DMS79 treated with DMSO at 0.1 percent for 48 hours (cell line): ENCODE data around the gene MTLN.
"Not testable (repeated sequence)": the region's sequence is repeated elsewhere in the genome, so short reads cannot be mapped to it uniquely, and the experiment has no call there.

Source experiments
- DNase-seq: peaks from one replicate; lab custom pipeline; 2025; lab: John Stamatoyannopoulos, UW

MTLN gene, protein sequence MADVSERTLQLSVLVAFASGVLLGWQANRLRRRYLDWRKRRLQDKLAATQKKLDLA

DNA sequence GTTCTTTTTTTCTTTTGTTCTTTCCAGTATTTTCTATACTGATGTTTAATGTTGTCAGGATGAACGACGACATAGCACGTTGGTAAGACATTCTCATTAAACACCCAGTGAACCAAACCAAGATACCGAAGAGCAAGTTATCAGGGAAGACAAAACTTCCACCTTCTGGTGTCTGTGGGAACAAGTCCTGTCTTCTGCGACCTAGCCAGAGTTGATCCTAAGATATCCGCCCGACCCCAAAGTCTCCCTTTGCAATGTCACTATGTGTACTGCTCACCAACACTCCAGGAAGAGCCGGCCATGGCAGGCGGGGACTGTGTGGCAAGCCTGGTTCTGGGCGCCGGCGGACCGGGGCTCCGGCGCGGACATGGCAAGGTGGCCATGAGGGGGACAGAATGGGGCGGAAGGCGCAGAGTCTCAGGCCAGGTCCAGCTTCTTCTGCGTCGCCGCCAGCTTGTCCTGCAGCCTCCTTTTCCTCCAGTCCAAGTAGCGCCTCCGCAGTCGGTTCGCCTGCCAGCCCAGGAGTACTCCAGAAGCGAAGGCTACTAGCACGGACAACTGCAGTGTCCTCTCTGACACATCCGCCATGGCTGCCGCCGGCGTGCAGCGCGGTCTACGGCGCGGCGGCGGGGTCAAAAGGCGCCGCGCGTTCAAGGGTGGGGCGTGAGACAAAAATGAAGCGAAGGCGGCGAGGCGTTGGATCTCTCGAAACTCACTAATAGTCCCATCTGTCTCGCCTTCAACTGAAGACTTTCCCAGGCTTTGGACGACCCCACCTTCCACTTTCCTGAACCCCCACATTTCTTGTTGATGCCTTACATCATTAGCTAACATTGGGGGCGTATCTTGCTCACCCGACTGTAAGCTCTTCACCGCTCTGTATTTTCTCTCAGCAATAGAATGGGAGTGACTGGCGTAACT is at the start of gene MTLN:
Gene MTLN, minus strand, starts transcription at position 610 of the 921 bp plus-strand sequence. Its CDS starts 22 bp downstream, at position 588.
- peak; percentile 75 for DNase-seq

DNA sequence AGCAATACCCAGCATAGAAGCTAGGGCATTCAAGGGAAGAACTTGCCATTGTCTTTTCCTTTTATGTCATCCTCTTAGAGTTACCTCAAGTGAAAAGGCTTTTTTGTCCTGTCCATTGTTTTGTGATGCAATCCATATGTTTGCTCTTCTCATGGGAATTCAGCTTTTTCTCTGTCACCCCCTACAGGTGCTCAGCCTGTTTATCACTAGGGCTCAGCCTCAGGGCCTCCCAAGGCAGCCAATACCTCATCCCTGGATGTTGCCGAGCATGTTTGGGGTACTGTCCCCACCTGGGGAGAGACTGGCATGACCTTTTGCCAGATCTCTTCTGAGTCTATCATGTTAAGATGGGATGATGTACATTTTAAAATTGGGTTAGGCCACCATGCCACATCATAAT is 49.6 kb upstream of the MTLN start:
- not testable (repeated sequence) for DNase-seq

DNA sequence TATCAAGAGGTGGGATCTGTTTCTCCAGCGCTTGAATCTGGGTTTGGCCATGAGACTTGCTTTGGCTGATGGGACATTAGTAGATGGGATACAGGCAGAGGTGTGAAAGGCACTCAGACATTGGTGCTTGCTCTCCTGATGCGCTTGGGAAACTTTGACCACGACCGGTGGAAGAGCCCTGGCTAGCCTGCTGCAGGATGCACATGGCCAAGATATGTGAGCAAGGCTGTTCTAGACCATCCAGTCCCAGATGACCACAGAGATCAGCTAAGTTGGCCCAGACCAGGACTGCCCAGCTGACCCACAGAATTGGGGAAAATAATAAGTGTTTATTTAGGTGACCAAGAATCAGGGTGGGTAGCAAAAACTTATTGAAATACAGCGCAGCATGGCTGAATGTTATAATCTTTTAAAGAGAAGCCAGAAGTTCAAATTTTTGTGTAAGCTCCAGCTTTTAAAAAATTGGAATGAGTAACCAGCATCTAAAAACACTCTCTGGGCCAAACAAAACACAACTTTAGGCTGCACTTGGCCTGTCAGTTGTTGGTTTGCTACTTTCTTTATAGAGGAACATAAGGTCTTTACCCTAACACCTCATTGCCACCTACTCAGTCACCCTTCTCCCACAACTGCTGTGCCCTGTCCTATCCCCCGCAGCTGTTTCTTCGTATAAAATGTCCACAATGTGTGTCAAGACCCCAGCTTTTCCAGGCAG is 35.9 kb upstream of the MTLN start:
- not testable (repeated sequence) for DNase-seq

DNA sequence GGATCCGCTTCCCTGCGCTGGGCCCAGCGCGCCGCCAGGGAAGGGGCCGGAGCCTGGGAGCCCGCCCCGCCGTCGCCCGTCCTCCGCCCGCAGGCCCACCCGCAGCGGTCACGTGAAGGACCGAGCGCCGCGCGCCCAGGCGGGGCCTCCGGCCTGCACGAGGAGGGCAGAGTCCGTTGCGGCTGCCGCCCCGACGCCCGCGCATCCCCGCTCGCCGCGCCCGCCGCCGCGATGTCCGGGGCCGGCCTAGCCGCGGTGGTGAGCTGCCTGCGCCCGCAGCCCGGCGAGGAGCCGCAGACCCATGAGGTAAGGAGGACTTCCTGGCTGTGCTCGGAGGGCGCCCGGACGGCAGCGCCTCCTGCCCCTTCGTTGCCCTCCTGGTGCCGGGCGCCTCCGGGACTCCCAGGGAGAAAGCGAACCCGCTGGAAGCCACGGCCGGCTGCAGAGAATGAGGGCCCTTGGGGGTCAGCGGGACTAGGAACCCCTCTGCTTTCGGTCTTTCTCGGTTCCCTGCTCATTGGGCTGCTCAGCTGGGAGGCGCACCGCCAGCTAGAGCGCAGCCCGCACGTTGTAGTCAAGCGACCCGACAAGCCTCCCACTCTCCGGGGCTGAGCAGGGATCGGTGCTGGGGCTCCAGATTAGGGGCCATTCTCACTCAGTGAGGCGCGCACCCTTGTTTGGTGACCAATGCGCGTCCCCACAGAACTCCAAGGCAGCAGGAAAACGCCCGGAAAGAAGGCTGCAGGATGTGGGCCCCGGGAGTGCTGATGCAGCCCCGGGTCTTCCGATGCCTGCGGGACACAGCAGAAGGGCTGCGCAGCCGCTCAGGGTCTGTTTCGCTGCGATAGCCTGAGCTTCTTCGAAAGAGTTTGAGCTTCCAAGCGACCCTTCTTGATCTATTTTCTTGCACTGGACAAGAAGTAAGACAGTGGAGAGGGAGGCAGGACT is 33.4 kb upstream of the MTLN start:
- not testable (repeated sequence) for DNase-seq

DNA sequence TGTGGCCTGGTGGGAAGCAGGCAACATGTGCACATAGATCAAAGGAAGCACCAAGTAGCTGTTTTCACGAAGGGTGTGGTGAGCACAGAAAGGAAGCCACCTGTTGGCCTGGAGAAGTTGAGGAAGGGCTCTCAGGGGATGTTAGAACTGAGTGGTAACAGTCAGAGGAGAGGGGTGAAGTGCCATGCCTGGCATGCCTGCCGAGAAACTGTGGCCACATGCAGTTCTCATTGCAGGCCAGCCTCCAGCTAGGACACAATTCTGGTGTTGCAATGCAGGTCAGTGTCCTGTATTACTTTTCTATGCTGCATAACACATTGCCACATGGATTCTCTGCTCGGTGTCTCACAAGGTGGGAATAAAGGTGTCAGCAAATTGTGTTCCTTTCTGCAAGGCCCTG is 30.9 kb upstream of the MTLN start:
- DNase-seq, result not testable (repeated sequence)

DNA sequence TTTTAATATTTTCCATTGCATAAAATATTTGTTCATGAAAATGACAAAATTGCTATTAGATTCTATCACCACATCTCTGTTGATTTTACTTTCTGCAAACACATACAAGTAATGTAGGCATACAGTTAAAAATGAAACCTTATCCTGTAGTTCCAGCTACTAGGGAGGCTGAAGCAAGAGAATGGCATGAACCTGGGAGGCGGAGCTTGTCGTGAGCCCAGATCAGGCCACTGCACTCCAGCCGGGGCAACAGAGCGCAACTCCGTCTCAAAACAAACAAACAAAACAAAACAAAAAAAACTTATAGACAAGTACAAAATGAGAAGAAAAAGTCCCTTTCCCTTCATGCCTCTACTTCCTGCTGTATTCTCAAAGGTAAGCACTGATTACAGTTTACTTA is 22.2 kb upstream of the MTLN start:
- DNase-seq, result not testable (repeated sequence)

DNA sequence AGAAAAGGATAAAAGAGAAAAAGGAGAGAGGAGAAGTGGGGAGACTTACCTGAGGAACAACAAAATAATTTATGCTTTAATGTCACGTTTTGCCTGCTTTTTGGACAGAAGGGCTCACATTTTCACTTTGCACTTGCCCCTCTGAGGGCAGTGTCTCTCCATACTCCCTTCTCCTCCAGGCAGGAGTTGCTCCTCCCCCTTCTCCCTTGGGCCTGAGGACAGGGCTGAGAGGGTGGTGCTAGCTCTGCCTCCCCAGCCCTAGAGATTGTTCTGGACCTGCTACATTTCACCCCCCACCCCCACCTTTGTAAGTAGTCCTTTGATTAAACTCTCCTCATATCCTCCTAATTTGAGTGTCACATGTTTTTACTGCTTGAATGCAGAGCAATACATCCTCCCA is 17.5 kb upstream of the MTLN start:
- not testable (repeated sequence) for DNase-seq

DNA sequence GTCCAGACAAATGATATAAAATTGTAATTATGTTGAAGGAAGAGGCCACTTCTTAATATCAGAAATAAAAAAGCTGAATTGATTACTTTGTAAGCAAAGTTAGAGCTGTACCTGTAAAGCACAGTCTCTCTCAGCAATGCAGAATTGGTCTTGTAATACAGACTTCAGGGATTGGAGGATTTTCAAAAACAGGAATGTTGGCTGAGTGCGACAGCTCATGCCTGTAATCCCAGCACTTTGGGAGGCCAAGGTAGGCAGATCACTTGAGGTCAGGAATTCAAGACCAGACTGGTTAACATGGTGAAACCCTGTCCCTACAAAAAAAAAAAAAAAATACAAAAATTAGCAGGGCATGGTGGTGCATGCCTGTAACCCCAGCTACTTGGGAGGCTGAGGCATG is 10.3 kb upstream of the MTLN start:
- DNase-seq, result not testable (repeated sequence)

DNA sequence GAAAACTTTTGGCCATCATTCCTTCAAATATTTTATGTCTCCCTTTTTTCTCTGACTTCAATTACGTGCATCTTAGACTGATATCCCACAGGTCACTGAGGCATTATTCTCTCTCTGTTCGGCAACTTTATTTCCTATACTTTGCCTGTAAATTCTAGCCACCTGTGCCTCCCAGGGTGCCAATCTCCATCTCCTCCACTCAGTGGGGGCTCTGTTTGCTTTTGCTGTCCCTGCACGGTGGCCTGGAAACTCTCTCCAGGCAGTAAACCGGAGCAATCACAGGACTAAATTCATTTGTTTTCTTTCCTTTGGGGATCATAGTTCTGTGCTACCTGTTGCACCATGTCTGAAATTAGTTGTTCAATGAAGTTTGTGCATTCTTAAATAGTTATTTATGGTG is 9.6 kb upstream of the MTLN start:
- DNase-seq, result no peak

DNA sequence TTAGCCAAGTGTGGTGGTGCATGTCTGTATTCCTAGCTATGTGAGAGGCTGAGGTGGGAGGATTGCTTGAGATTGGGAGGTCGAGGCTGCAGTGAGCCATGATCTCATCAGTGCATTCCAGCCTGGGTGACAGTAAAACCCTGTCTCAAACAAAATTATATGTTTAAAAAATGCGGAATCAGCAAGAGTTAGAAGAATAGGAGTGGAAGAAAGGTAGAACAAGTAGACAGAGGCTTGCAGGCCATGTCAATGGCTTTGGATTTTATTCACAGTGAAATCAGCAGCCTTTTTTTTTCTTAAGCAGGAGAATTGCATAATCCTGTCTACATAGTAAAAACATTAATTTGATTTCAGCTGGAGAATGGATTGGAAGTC is 7.8 kb upstream of the MTLN start:
- DNase-seq, result no peak

DNA sequence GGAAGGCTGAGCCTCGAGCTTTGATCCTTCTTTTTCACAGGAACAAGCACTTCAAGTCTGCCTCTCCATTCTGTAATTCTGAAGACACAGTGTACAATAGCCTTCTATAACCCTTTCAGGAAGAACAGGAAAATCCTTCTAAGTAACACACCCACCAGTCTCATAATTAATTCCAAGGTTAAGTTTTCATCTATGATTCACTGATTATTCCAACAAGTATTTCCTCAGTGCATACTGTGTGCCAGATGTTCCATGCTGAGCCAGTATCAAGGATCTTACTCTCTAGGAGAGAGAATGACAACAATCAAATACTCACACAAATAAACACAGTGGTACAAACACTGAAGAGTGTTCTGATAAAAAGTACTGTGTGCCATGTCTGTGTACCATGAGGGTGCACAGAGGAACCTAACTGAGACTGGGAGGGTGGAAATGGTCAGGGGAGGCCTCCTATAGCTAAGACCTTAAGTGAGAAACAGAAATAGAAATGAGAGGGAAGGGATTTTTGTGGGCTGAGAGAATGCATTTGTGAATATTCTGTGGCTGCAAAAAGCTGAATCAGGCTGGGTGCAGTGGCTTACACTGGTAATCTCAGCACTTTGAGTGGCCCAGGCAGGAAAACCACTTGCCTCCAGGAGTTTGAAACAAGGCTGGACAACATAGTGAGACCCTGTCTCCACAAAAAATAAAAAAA is 7.3 kb upstream of the MTLN start:
- DNase-seq, result no peak

DNA sequence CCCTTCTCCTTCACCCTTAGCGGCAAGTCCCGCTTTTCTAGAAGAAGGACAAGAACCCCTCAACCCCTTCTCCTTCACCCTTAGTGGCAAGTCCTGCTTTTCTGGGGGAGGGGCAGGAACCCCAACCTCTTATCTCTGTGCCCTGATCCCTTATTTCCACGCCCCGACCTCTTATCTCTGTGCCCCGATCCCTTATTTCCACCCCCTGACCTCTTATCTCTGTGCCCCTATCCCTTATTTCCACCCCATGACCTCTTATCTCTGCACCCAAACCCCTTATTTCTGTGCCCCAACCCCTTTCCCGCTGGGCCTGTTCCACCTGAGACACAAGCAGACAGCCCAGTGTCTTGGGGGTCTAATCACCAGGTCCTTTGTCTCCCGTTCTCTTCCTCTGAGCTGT is 6.5 kb upstream of the MTLN start:
- DNase-seq, result not testable (repeated sequence)

DNA sequence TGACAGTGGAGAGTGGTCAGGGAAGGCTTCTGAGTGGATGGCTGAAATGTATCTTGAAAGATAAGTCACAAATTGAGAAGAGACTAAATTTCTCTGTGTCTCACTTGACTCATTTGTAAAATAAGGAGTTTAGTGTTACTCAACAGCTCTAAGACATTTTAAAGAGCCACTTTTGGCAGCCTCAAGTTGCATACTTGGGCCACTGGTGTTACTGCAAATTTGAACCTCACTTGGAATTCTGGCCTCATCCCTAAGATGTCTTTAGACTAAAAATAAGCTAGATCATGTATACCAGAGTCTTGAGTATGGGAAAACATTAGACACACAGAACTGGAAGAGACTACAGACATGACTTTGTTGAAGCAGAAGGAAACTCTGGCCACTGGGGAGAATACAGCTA is 4.5 kb upstream of the MTLN start:
- DNase-seq, result no peak

DNA sequence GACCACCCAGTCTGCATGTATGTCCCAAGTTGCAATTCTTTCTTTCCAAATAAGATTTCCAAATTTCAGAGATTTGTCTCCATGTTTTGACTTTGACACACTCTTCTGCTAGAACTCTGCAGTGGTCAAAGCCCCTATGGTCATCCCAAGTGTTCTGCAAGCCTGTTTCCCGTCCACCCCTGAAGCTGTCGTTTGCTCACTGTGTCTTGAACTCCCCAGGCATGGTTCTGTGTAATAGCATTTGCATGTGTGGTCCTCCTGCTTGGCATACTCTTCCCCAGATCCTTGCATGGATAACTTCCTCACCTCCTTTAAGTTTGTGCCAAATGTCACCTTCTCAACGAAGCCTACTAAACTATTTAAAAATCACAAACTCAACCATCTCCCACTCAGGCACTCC is 3.9 kb upstream of the MTLN start:
- DNase-seq, result no peak

DNA sequence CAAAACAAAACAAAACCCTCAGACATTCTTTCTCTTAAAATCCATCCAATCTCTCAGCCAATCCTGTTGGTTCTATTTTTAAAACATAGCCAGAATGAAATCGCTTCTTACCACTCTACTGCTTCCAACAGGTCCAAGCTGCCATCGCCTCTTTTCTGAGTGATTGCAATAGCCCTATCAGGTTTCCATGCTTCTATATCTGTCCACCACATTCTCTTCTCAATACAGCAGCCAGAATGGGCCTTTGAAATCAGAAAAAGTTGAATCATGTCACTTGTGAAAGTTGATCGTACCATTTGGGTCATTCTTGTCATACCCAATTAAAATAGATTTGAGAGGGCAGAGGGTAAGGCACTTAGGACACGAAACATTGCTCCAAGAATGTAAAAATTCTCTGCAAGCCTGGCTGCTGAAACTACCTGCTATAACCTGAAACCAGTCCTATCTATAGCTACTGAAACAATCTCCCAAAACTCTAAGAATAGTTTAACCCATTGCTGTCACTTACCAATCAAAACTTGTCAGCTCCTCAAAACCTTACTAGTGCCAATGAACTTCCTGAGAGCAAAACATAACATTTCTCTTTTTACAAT is 3.3 kb upstream of the MTLN start:
- DNase-seq, result no peak

DNA sequence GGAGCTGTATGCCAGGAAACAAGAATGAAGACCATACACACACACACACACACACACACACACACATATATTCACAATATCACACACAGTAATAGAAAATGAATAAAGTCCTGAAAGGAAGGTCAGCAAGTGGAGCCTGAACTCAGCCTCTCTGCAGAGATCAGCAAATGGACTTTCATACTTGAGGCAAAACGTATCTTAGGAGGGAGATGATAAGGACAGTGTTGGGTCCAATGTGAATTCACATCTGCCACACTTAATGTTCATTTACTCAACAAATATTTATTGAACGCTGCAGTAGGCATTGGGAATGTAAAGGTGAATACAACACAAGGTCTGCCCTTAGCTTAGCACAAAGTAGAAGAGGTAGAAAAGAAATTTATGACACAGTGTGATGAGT is 2.7 kb upstream of the MTLN start:
- DNase-seq, result no peak

DNA sequence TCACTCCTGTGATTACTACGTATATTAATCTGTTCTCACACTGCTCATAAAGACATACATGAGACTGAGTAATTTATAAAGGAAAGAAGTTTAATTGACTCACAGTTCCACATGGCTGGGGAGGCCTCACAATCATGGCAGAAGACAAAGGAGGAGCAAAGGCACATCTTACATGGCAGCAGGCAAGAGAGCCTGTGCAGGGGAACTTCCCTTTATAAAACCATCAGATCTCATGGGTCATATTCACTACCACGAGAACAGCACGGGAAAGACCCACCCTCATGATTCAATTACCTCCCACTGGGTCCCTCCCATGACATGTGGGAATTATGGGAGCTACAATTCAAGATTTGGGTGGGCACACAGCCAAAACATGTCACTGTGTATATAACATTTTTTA is 1.2 kb upstream of the MTLN start:
- not testable (repeated sequence) for DNase-seq

DNA sequence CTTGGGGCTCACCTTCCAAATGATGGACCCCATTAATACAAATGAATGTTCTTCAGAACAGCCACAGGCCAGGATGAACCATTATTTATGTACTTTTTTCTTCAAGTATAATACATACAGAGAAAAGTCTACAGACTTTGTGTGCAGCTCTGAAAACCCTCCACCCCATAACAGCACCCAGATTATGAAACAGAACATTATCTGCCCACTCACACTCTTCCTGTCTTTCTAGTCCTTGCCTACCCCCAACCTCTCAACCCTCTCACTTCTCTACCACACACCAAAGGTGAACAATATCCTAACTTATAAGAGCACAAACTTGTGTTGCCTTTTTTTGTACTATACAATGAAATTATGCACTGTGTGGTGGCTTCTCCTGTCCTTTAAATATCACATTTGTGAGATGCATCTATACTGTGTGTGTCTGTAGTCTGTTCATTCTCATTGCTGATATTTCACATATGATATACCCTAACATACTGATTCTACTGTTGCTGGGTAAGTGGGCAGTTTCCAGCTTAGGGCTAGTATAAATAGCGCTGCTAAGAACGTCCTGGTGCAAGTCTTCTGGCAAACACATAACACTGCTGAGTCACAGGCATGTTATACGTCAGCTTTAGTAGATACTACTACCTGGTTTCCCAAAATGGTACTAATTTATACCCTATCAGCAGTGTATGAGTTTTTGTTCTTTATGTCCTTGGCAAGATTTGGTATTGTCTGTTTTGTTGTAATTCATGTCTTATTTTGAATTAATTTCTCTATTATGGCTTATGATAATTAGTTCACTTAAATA is 6.5 kb downstream of the MTLN start:
- DNase-seq, result no peak

DNA sequence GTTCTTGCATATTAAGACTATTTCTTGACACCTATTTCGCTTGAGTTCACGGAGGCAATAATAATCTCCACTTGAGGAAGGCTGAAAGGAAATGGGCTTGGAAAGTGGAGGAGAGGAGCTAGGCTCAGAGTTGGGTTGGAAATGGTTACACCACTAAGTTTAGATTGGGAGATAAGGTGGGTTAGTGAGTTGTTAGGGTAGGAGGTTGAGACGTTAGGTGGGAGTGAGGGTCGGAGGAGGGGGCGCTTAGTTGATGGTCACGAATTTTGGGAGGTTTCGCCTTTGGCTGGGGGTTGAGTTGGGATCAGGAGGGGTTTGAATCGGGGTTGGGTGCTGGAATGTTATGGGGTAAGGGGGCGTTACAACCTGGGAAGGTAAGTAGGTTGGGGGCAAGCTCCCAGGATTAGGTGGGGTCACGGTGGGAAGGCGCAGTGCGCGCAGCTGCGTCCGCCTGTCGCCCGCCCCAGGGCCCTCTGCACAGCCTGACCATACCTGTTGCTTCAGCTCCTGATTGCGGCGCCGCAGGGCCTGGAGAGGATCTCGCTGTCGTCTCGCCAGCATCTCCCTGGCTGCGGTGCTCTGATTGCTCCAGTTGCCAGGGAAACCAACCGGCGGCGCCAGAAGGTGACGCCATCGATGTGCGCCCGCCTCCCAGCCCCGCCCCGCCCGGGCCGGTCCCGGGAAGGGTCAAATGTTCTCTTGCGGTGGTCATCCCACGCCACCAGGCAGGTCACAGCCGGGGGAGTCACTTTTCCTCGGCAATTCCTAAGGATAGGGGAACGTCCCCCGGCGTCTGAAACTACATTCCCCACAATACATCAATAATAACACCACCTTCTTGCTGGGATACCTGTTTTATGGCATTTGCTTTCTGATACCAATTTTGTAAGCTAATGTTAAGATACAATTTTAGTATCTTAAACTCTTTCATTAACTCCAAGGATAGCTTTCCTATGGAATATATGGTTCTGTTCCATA is 7.7 kb downstream of the MTLN start, which contains the start of gene NPHP1:
Gene NPHP1, minus strand, starts transcription at position 606 of the 978 bp plus-strand sequence. Its CDS starts 45 bp downstream, at position 561.
- DNase-seq, result peak; percentile 74
